SK-N-MC (cell line): ENCODE measurements around the gene DOCK4.

Source experiments
- EZH2 ChIP-seq: fragments of 200-600 bp; sonication (generic); IDR thresholded peaks from one replicate; pipeline ENCODE4 v1.6.1; 2017; ENCODE audit warnings: antibody characterized with exemption
- FOXP2 ChIP-seq: optimal IDR thresholded peaks from 2 replicates; pipeline ENCODE3; 2011; ENCODE audit warnings: mild to moderate bottlenecking, moderate library complexity; ENCODE audit not compliant: insufficient read depth; ENCODE audit errors: extremely low read length, control extremely low read depth
- POLR2AphosphoS5 ChIP-seq: IDR thresholded peaks from 2 replicates; pipeline ENCODE4 v1.6.1; 2012; ENCODE audit warnings: mild to moderate bottlenecking, low read depth, low read length, borderline replicate concordance

GRCh38 chr7:111836592-111836991 is 369.6 kb downstream of the DOCK4 start:
- no peak for TF ChIP-seq EZH2
- no peak for TF ChIP-seq POLR2AphosphoS5
- no peak for TF ChIP-seq FOXP2
